Measurements from ENCODE around the gene DGKD.

DGKD gene

GRCh38 chr2:233480490-233481202, 126.4 kb downstream of the DGKD start:
- no peaks in the 10 kb centered on the region for H4K20me1 ChIP-seq (ENCODE audit: insufficient read depth, low read length, poor library complexity, severe bottlenecking)
- H3K4me2 ChIP-seq (ENCODE audit: low read depth, low read length, poor library complexity, severe bottlenecking) = no peak overlapping the region
- no peak overlapping the region for H3K4me3 ChIP-seq (ENCODE audit: low read length, poor library complexity, severe bottlenecking)
- no peaks in the 10 kb centered on the region for H3F3A ChIP-seq (ENCODE audit: low read depth)
- no peaks in the 10 kb centered on the region for H3K4me1 ChIP-seq (ENCODE audit: insufficient read depth, low read length, poor library complexity, severe bottlenecking)
- no peak overlapping the region for H3K9ac ChIP-seq (ENCODE audit: low read depth, low read length, poor library complexity, severe bottlenecking)
- no peaks in the 10 kb centered on the region for H3K9me3 ChIP-seq (ENCODE audit: insufficient read depth, low read depth, low read length)
- no peak overlapping the region for H2AFZ ChIP-seq (ENCODE audit: low read length)
- H3K27me3 ChIP-seq (ENCODE audit: insufficient read depth, low read length, poor library complexity, severe bottlenecking) = no peaks in the 10 kb centered on the region
- no peaks in the 10 kb centered on the region for H3K79me2 ChIP-seq (ENCODE audit: insufficient read depth, low read length)
- no peak for TF ChIP-seq EZH2phosphoT487 (IDR thresholded peaks at IDR 0.05; ENCODE audit: borderline replicate concordance)
- TF ChIP-seq CTCF (conservative IDR thresholded peaks at IDR 0.05; ENCODE audit: low read length) = no peak
- H3K9me2 ChIP-seq (replicated peaks; ENCODE audit: low read depth, low read length) = no peaks in the 10 kb centered on the region
- H3K36me3 ChIP-seq (ENCODE audit: insufficient read depth, low read length) = peaks cover 5% of the 10 kb centered on the region; the same call in 1 of the 2 replicates

- peaks cover 5% of the 10 kb centered on the region; the same call in 1 of the 2 replicates for H3K36me3 ChIP-seq (ENCODE audit: insufficient read depth, low read length)
- no peaks in the 10 kb centered on the region for H3K79me2 ChIP-seq (ENCODE audit: insufficient read depth, low read length)
- no peaks in the 10 kb centered on the region for H3F3A ChIP-seq (ENCODE audit: low read depth)
- no peak overlapping the region for H3K4me2 ChIP-seq (ENCODE audit: low read depth, low read length, poor library complexity, severe bottlenecking)
- no peaks in the 10 kb centered on the region for H3K9me2 ChIP-seq (replicated peaks; ENCODE audit: low read depth, low read length)
- H3K9me3 ChIP-seq (ENCODE audit: insufficient read depth, low read depth, low read length) = no peaks in the 10 kb centered on the region
- H3K27me3 ChIP-seq (ENCODE audit: insufficient read depth, low read length, poor library complexity, severe bottlenecking) = no peaks in the 10 kb centered on the region
- H3K4me3 ChIP-seq (ENCODE audit: low read length, poor library complexity, severe bottlenecking) = no peak overlapping the region
- H3K4me1 ChIP-seq (ENCODE audit: insufficient read depth, low read length, poor library complexity, severe bottlenecking) = no peaks in the 10 kb centered on the region
- no peak overlapping the region for H2AFZ ChIP-seq (ENCODE audit: low read length)
- no peak overlapping the region for H3K9ac ChIP-seq (ENCODE audit: low read depth, low read length, poor library complexity, severe bottlenecking)
- TF ChIP-seq EZH2phosphoT487 (IDR thresholded peaks at IDR 0.05; ENCODE audit: borderline replicate concordance) (no peak), CTCF (conservative IDR thresholded peaks at IDR 0.05; ENCODE audit: low read length) (no peak)
- H4K20me1 ChIP-seq (ENCODE audit: insufficient read depth, low read length, poor library complexity, severe bottlenecking) = no peaks in the 10 kb centered on the region
These were observed 127.3 kb downstream of the DGKD start for GRCh38 chr2:233481368-233482142.

GRCh38 chr2:233482616-233483015, 128.3 kb downstream of the DGKD start:
- Histone ChIP-seq H3K4me3 (ENCODE audit: low read length, poor library complexity, severe bottlenecking) (no peak overlapping the region), H3K9me3 (ENCODE audit: insufficient read depth, low read depth, low read length) (no peaks in the 10 kb centered on the region), H3K27me3 (ENCODE audit: insufficient read depth, low read length, poor library complexity, severe bottlenecking) (no peaks in the 10 kb centered on the region), H4K20me1 (ENCODE audit: insufficient read depth, low read length, poor library complexity, severe bottlenecking) (no peaks in the 10 kb centered on the region), H3K4me1 (ENCODE audit: insufficient read depth, low read length, poor library complexity, severe bottlenecking) (no peaks in the 10 kb centered on the region), H3K4me2 (ENCODE audit: low read depth, low read length, poor library complexity, severe bottlenecking) (no peak overlapping the region), H3K36me3 (ENCODE audit: insufficient read depth, low read length) (peaks cover 5% of the 10 kb centered on the region; the same call in 1 of the 2 replicates), H3K79me2 (ENCODE audit: insufficient read depth, low read length) (no peaks in the 10 kb centered on the region), H3K9me2 (replicated peaks; ENCODE audit: low read depth, low read length) (no peaks in the 10 kb centered on the region), H3F3A (ENCODE audit: low read depth) (no peaks in the 10 kb centered on the region), H3K9ac (ENCODE audit: low read depth, low read length, poor library complexity, severe bottlenecking) (no peak overlapping the region), H2AFZ (ENCODE audit: low read length) (no peak overlapping the region)
- TF ChIP-seq EZH2phosphoT487 (IDR thresholded peaks at IDR 0.05; ENCODE audit: borderline replicate concordance) (no peak), CTCF (conservative IDR thresholded peaks at IDR 0.05; ENCODE audit: low read length) (no peak)

Measured in Loucy (cell line).